ENCODE data around the gene TPSD1.
"Not testable (repeated sequence)": the region's sequence is repeated elsewhere in the genome, so short reads cannot be mapped to it uniquely, and the experiment has no call there.

TPSD1 gene

GRCh38 chr16:1243363-1243762 is 12.5 kb upstream of the TPSD1 start:
- not testable (repeated sequence) for DNase-seq

GRCh38 chr16:1243907-1244850 is 11.7 kb upstream of the TPSD1 start:
- DNase-seq, result not testable (repeated sequence)

- no peak for DNase-seq
Measured at GRCh38 chr16:1244881-1245280, 11.0 kb upstream of the TPSD1 start.

GRCh38 chr16:1245452-1246020 is 10.3 kb upstream of the TPSD1 start:
- no peak for DNase-seq

GRCh38 chr16:1247903-1248537 is 7.8 kb upstream of the TPSD1 start:
- DNase-seq, result not testable (repeated sequence)

GRCh38 chr16:1249031-1249755 is 6.7 kb upstream of the TPSD1 start:
- DNase-seq, result not testable (repeated sequence)

DNA sequence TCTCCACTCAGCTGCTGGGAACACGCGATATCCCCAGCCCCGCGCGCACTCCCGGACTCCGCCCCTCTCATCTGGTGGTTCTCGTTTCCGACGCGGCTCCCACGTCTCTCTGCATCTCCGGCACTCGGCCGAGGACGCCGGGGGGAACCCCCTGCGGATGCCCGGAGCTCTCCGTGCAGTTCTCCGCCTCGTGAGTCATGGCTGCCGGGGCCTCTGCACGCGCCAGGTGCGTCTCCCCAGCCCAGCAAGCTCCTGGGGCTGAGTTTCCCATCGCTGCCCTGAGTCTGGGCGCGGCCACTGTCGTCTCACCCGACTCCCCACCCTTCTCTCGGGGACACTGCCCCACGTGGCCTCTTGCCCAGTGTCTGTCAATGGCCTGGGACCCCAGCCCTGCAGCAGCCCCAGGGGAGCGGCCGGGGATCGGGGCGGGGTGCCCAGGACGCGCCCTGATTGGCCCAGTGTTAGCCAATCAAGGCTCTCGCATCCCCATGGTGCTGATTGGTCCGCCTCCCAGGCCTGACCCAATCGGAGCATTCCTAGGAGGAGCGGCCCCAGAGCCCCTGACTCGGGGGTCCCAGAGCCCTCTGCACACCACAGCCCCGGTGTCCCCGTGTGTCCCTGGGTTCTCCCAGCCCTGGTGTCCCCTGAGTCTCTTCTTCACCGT is 2.0 kb upstream of the TPSD1 start:
- DNase-seq, result not testable (repeated sequence)

- DNase-seq, result not testable (repeated sequence)
Measured at GRCh38 chr16:1254821-1255220, 1.0 kb upstream of the TPSD1 start.

DNA sequence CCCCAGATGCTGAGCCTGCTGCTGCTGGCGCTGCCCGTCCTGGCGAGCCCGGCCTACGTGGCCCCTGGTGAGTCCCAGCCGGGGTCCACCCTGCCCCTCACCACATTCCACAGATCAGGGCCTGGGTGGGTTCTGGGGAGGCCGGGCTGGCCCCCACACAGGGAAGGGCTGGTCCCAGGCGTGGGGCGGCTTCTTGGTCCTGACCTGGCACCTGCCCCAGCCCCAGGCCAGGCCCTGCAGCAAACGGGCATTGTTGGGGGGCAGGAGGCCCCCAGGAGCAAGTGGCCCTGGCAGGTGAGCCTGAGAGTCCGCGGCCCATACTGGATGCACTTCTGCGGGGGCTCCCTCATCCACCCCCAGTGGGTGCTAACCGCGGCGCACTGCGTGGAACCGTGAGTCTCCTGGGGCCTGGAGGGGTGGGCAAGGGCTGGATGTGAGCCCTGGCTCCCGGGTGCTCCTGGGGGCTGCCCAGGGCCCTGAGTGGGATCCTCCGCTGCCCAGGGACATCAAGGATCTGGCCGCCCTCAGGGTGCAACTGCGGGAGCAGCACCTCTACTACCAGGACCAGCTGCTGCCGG is 516 bp downstream of the TPSD1 start:
- DNase-seq, result not testable (repeated sequence)

GRCh38 chr16:1256874-1257322 is 1.0 kb downstream of the TPSD1 start:
- no peak for DNase-seq

DNA sequence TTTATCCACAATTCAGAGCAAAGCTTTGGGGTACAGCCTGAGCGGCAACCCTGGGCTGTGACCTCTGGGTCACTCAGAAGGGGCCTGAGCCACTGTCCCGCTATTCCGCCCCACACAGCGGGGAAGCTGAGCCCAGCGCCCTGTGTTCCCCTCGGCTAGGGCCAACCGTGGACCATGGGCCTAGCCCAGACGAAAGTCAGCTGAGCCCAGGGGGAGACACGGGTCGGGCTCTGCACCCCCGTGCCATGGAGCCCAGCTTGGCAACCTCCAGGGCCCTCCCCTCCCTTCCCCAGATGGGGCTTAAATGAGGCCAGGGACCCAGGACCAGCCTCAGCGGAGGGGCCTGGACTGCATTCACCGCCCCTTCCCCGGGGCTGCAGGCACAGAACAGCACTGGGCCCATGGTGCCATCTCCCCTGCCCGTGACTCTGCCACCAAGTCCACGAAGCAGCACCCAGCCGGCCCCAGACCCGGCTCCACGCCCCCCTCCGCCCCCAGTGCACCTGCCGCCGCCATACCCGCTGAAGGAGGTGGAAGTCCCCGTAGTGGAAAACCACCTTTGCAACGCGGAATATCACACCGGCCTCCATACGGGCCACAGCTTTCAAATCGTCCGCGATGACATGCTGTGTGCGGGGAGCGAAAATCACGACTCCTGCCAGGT is 1.8 kb downstream of the TPSD1 start:
- DNase-seq, result no peak

GRCh38 chr16:1258225-1258600 is 2.3 kb downstream of the TPSD1 start:
- DNase-seq, result no peak

- DNase-seq, result no peak
Measured at GRCh38 chr16:1258906-1259759, 3.3 kb downstream of the TPSD1 start.

- no peak for DNase-seq
Measured at GRCh38 chr16:1259760-1260068, 3.8 kb downstream of the TPSD1 start.

GRCh38 chr16:1260101-1260680 is 4.3 kb downstream of the TPSD1 start:
- DNase-seq, result no peak

DNA sequence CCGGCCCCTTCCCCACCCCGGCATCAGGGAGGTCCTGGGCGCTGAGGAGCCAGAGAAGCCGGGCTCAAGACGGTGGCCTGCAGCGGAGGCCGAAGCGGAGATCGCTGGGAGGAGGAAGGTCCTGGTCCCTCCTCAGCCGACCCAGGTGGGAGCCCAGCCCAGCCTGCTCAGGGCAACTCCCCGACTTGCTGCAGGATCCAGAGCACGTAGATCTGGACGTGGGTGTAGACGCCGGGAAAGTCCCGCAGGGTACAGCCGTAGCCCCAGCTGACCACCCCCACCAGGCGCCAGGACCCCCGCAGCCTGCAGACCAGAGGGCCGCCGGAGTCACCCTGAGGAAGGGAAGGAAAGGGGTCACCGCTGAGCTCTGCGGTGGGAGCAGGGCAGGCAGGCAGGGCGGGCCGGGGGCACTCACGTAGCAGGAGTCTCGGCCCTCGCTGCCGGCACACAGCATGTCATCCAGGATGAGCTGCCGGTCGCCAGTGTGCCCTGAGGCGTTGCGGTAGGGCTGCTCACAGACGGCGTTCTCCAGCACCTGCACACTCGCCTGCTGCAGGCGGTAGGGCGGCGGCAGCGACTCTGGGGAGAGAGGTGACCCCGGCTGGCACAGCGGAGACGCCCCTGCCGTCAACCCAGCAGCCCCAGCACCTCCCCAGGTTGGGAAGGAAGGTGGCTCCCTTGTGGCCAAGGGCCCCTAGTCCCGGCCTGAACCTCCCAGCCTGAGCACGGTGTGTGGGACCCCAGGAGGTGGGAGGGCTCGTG is 5.4 kb downstream of the TPSD1 start:
- no peak for DNase-seq

- no peak for DNase-seq
Measured at GRCh38 chr16:1262210-1262845, 6.5 kb downstream of the TPSD1 start.

DNA sequence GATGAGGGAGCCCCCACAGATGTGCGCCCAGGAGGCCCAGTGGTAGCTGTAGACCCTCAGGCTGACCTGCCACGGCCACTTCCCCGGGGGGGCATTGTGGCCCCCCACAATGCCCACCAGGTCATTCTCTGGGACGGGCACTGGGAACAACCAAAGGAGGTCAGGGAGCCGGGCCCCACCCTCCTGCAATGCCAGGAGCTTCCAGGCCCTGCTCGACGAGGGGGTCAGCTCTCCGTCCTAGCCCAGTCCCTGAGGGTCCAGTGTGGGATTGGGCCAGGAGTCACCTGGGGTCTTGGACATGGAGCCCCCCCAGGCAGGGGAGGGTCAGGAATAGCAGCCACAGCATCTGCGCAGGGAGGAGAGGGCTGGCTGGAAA is 7.0 kb downstream of the TPSD1 start:
- no peak for DNase-seq

Measured in effector CD8-positive, alpha-beta T cell (primary cell).